OCI-LY1 (cell line): ENCODE results near the gene ERMAP.

Experiments
- CTCF ChIP-seq: fragments of 200-600 bp; sonication (generic), shearing (Covaris generic); IDR thresholded peaks from 2 replicates; pipeline ENCODE4 v1.5.1; 2017; ENCODE audit warnings: mild to moderate bottlenecking, antibody characterized with exemption, low read length, moderate library complexity, mixed read lengths
- EZH2 ChIP-seq: fragments of 200-600 bp; sonication (generic), shearing (Covaris generic); IDR thresholded peaks from 2 replicates; pipeline ENCODE4 v1.8.0; 2017; ENCODE audit warnings: borderline replicate concordance, mixed run types, mild to moderate bottlenecking, antibody characterized with exemption, low read length, moderate library complexity, mixed read lengths

GRCh38 chr1:42853116-42853884, 36.4 kb downstream of the ERMAP start:
- TF ChIP-seq CTCF (no peak), EZH2 (no peak)
